Stimulated activated CD4-positive, alpha-beta T cell treated with anti-CD3 and anti-CD28 coated beads, Interleukin-1b, Interleukin-23, amount 100 ng/mL, for 24 hours (primary cell): Measurements from ENCODE around the gene DGKI.

Source experiments
- DNase-seq, 4 experiments: peaks; one replicate each; pipeline ENCODE4 v3.0.0-alpha.2; 2020; ENCODE audit warnings: low read depth in 4 of 4, low spot score in 1 of 4

The DGKI gene

GRCh38 chr7:137791930-137792329, 54.8 kb downstream of the DGKI start:
- no peak for DNase-seq

GRCh38 chr7:137790828-137791227, 55.9 kb downstream of the DGKI start:
- no peak for DNase-seq

GRCh38 chr7:137789215-137789882, 57.4 kb downstream of the DGKI start:
- no peak for DNase-seq

DNA sequence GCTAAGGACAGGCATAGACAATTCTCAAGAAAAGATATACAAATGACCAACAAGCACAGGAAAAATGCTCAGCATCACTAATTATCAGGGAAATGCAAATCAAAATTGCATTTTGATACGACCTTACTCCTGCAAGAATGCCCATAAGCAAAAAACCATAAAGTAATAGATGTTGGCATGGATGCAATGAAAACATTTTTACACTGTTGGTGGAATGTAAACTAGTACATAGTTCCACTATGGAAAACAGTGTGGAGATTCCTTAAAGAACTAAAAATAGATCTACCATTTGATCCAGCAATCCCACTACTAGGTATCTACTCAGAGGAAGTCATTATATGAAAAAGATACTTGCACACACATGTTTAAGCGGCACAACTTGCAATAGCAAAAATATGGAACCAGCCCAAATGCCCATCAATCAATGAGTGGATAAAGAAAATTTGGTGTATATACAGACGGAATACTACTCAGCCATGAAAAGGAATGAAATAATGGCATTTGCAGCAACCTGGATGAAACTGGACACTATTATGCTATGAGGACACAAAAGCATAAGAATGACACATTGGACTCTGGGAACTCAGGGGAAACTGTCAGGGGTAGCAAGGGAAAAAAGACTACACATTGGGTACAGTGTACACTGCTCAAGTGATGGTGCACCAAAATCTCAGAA, 59.3 kb downstream of the DGKI start:
- DNase-seq, result no peak

- no peak for DNase-seq
Measured at GRCh38 chr7:137778511-137778910, 68.3 kb downstream of the DGKI start.

- no peak for DNase-seq
Measured at GRCh38 chr7:137774793-137775201, 72.0 kb downstream of the DGKI start.

GRCh38 chr7:137772748-137773147, 74.0 kb downstream of the DGKI start:
- DNase-seq, result no peak

- no peak for DNase-seq
Measured at GRCh38 chr7:137772316-137772715, 74.5 kb downstream of the DGKI start.

- no peak for DNase-seq
Measured at GRCh38 chr7:137771679-137772078, 75.1 kb downstream of the DGKI start.

DNA sequence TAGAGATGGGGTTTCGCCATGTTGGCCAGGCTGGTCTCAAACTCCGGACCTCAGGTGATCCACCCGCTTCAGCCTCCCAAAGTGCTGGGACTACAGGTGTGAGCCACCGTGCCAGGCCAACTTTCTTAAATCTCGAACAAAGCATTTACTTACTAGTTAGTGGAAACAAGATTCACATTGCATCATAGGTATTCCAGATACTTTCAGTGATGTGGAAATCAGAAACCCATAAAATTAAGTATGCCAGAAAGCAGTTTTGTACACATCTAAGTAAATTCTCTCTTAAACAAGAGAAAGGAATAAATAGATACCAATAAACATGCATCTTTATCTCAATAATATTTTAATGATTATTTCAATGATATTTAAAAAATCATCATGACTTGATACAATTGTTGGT, 75.5 kb downstream of the DGKI start:
- no peak for DNase-seq

- no peak for DNase-seq
Measured at GRCh38 chr7:137768366-137768765, 78.4 kb downstream of the DGKI start.

DNA sequence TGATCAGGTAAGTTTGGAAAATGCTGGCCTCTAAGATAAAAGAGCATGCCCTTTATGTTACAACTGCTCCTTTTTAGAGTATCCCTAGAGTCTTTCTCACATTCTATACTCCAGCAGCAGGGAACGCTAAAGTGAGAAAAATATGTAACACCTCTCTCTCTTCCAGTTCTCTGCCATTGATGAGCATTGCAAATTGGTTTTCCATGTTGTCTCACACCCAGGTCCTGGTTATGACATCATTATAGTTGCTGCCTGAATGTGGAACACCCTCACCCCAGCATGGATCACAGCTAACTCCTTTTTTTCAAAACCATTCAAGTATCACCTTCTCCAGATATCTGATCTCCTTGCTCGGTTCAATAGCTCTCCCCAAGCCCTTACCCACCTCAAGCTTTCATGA, 84.4 kb downstream of the DGKI start:
- no peak for DNase-seq

DNA sequence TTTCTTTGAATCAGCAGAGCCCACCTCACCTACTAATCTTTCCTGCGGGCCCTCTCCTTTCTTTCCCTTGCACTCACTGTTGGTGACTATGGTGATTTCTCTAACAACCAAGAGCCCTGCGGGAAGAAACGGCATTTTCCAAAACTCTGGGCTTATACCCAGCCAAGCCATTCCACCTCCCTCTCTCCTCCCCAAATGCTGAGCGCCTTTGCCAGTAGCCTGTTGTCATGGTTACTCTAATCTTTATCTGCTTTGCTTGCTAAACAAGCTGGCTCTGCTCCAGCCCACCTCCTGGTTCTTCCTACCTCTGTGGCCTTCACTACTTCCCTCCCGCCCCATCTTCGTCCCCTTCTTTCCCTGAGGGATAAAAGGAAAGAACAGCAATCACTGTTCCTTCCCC, 86.7 kb downstream of the DGKI start:
- no peak for DNase-seq

GRCh38 chr7:137757146-137757925, 89.4 kb downstream of the DGKI start:
- DNase-seq, result no peak

GRCh38 chr7:137755846-137756651, 90.7 kb downstream of the DGKI start:
- DNase-seq, result no peak

DNA sequence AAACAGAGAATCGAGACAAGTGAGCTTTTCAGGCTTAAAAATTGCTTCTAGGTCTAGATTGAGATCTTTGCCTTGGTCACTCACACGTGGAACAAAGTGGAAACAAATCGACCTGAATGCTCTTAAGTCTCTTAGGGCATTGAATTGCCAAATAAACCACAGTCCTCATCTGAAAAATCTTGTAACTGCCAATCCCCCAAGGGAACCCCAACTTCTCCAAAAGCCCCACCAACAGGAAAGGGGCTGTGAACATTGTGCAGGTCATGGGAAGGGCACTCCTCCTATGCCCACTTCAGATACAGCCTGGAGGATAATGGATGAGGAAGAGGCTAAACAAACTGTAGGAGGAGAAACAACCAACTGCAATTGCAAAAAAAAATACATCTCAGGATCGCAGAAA, 91.3 kb downstream of the DGKI start:
- DNase-seq, result no peak

DNA sequence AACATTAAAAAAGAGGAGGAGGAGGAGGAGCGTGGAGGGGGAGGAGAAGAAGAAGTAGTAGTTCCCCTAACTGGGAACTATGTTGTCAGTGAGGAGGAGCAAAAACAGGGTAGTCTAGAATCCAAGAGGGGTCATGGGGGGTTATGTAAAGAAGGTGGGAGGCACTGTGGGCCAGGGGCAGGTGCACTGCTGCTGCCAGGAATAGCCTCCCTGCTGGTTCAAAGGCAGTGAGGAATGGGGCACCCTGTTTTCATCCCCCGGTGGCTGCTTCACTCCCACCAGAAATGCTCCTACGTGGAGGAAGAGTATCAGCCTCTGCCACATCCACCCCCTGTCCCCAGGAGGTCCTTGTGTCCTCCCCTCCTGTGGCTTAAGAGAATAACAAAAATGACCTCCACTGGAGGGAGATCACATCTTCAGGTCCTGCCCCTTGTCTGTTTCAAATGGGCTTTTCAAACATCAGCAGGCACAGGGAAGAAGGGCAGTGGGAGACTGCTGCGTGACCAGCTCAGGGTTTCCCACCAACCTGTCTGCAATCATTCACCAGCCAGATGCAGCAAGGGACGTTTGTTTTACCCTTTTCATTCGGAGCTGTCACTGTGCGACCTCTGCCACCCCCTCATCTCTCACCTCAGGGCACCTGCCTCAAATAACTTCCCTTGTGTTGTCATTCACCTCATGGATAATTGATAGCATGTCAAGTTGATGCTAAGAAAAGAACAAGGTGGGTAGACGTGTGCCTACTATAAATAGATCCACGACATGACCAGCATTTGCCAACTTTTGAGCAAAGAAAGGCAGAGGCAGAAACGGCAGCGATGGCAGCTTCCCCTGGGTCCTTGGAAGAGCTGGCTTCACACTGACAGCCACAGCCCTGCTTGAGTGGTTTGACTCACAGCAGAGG, 92.6 kb downstream of the DGKI start:
- no peak for DNase-seq

DNA sequence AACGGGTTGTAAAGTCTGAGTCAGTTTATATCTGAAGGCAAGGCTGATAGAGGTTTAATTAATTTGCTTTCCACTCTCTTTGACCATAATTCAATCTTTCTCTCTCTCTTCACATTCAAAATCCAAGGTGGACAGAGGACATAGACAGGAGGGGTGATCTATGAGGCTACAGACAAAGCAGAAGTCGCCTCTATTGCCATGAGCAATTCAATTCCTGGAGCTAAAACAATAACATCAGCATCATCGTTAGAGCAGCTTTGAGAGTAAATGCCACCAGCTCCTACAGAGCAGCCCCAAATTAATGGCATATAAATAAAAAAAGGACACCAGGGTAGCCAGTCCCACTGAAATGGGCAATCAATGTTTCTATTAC, 93.2 kb downstream of the DGKI start:
- no peak for DNase-seq

- DNase-seq, result no peak
Measured at GRCh38 chr7:137753067-137753466, 93.7 kb downstream of the DGKI start.

DNA sequence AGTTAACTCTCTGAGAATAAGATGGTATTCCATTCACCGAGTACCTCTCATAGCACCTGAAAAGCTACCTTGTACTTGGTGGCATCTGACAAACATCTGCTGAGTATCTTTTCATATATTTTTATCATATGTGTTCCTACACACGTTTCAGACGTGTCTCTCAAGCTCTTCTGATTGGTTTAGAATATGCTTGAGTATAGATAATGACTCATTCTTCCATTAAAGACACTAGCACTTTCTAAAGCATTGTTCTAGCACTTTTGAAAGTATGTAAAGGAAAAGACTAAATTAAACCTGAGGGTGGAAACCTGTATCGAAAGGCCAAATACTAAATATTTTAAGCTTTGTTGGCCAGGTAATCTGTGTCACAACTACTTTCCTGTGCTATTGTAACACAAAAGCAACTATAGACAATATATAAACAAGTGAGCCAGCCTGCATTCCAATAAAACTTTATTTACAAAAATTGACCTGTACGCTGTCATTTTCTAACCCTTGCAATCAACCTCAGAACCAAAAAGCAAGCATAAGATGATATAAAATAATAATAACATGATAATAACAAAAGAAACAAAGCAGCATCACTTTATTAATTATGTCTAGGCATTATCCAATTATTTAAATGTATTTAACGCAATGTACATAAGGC, 95.3 kb downstream of the DGKI start:
- no peak for DNase-seq
